HG02852 (cell line): ENCODE measurements around the gene ATP2A1.
A peak's percentile ranks its signal among the peaks of the same experiment; 100 is the strongest.
"Not testable (repeated sequence)": the region's sequence is repeated elsewhere in the genome, so short reads cannot be mapped to it uniquely, and the experiment has no call there.

Experiments
- ATAC-seq: cut with Tn5 transposase; IDR thresholded peaks from one replicate; pipeline ENCODE4 v1.9.1; 2021; ENCODE audit warnings: mild to moderate bottlenecking, moderate library complexity; ENCODE audit not compliant: unreplicated experiment

ATP2A1 gene

DNA sequence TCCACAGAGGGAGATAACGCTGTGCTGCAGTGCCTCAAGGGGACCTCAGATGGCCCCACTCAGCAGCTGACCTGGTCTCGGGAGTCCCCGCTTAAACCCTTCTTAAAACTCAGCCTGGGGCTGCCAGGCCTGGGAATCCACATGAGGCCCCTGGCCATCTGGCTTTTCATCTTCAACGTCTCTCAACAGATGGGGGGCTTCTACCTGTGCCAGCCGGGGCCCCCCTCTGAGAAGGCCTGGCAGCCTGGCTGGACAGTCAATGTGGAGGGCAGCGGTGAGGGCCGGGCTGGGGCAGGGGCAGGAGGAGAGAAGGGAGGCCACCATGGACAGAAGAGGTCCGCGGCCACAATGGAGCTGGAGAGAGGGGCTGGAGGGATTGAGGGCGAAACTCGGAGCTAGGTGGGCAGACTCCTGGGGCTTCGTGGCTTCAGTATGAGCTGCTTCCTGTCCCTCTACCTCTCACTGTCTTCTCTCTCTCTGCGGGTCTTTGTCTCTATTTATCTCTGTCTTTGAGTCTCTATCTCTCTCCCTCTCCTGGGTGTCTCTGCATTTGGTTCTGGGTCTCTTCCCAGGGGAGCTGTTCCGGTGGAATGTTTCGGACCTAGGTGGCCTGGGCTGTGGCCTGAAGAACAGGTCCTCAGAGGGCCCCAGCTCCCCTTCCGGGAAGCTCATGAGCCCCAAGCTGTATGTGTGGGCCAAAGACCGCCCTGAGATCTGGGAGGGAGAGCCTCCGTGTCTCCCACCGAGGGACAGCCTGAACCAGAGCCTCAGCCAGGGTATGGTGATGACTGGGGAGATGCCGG, 54.3 kb downstream of the ATP2A1 start:
- no peak for ATAC-seq

DNA sequence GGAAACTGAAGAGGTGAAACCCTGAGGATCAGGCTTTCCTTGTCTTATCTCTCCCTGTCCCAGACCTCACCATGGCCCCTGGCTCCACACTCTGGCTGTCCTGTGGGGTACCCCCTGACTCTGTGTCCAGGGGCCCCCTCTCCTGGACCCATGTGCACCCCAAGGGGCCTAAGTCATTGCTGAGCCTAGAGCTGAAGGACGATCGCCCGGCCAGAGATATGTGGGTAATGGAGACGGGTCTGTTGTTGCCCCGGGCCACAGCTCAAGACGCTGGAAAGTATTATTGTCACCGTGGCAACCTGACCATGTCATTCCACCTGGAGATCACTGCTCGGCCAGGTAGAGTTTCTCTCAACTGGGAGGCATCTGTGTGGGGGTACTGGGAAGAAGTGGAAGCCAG, 54.9 kb downstream of the ATP2A1 start:
- ATAC-seq = no peak

DNA sequence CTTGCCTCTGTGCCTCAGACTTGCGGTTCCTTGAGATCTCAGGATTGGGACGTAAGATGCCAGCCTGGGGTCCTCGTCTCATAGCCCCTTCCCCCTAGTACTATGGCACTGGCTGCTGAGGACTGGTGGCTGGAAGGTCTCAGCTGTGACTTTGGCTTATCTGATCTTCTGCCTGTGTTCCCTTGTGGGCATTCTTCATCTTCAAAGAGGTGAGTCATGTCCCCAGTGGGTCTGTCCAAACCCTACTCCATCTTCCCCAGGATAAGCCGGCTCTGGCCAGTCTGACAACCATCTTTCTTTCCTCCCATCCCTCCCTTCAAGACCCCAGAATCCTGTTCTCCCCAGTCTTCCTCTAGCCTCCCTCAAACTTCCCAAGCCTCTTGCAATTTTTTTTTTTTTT, 57.1 kb downstream of the ATP2A1 start:
- ATAC-seq = no peak

DNA sequence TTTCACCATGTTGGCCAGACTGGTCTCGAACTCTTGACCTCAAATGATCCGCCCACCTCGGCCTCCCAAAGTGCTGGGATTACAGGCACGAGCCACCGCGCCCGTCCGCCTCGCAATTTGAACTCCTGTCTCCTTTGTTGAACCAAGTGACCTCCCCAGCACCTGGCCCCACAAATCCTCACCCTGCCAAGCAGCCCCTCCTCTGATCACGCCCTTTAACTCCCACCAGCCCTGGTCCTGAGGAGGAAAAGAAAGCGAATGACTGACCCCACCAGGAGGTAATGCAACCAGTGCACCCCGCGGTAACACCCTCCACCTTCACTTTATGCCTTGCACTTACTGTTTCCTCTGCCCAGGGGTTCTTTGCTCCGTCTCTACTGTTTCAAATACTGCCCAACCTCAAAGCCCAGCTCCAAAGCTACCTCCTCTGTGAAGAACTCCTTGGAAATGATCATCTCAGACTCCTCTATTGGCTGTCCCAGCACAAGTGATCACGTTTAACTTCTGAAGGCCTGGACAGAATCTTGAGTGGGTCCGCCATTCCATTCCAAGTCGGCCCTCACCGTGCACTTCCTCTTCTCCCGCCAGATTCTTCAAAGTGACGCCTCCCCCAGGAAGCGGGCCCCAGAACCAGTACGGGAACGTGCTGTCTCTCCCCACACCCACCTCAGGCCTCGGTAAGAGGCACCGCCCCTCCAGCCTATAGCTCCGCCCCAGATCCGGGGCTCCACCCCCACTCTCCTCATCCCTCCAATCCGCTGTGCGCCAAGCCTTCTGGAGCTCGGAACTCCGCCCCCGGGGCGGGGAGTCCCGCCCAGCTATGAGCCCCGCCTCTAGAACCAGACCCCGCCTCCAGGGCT, 57.9 kb downstream of the ATP2A1 start:
- ATAC-seq = peak; percentile 74

DNA sequence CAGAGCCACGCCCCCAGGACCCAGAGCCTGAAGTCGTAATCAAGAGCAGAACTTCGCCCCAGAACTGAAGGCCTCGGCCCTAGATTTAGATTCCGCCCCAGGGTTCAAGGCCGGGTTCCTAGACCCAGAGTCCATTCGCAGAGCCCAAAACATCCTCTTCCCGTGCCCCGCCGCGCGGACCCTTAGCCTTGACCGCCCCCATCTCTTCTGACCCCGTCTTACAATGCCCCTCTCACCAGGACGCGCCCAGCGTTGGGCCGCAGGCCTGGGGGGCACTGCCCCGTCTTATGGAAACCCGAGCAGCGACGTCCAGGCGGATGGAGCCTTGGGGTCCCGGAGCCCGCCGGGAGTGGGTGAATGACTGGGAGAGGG, 58.5 kb downstream of the ATP2A1 start:
- no peak for ATAC-seq

DNA sequence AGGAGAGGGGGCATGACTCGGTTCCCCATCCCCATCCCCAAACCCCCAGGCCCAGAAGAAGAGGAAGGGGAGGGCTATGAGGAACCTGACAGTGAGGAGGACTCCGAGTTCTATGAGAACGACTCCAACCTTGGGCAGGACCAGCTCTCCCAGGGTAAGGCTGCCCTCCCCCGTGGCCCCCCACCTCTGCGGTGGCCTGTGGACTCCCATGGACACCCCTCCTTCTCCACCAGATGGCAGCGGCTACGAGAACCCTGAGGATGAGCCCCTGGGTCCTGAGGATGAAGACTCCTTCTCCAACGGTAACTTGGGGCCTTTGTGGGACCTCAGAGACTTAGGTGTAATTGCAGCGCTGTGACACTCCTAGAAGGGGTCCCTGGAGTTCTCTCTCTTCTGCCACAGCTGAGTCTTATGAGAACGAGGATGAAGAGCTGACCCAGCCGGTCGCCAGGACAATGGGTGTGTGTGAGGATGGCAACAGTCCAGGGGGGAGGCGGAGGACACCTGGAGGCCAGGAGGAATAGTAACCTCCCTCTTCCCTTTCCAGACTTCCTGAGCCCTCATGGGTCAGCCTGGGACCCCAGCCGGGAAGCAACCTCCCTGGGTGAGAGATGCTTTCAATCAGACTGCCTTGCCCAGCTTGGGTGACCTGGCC, 59.1 kb downstream of the ATP2A1 start:
- no peak for ATAC-seq

DNA sequence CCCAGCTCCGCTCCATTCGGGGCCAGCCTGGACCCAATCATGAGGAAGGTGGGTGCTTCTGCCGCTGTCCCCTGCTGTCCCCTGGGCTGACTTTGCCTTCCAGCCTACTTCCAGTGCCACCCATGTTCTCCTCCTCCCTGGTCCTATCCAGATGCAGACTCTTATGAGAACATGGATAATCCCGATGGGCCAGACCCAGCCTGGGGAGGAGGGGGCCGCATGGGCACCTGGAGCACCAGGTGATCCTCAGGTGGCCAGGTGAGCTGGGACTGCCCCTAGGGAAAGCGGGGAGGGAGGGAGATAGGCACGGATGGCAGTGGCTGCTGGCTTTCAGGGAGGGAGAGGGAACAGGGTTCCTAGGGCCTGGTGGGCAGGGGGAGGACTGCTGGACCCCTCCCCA, 60.4 kb downstream of the ATP2A1 start:
- no peak for ATAC-seq

DNA sequence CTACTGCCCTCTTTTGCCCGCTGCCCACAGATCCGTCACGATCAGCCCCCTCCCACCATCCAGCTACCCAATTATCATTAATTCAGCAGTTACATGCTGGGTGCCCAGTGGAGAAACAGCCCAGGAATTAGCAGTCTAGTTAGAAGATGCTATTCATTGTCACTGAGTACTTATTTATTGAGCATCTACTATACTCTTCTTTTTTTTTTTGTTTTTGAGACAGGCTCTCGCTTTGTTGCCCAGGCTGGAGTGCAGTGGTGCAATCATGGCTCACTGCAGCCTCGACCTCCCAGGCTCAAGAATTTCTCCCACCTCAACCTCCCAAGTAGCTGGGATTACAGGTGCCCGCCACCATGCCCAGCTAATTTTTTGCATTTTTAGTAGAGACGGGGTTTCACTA, 61.5 kb downstream of the ATP2A1 start:
- ATAC-seq = not testable (repeated sequence)

DNA sequence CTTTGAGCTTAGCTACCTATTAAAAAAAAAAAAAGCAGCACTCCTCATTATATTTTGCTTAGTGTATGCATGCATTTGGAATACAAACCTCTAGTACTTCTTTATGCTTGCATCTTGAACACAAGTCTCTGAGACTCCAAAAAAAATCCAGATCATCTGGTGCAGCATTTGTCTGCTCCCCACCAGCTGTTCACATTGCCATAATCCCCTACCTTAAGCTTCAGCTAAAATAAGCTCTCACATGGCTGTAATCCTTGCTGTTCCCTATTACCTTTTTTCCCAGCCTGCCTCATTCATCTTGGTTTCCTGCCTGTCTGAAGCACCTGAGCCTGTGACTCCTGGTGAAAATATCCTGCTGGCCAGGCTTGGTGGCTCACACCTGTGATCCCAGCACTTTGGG, 65.0 kb downstream of the ATP2A1 start:
- no peak for ATAC-seq

DNA sequence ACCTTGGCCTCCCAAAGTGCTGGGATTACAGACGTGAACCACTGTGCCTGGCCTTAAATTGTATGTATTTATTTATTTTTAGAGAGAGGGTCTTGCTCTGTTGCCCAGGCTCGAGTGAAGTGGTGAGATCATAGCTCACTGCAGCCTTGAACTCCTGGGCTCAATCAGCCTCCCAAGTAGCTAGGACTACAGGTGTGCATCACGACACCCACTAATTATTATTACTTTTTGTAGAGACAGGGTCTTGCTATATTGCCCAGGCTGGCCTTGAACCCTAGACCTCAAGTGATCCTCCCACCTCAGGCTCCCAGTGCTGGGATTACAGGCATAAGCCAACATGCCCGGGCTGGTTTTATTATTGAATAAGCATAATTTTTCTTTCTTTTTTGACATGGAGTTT, 68.4 kb downstream of the ATP2A1 start:
- ATAC-seq = no peak

DNA sequence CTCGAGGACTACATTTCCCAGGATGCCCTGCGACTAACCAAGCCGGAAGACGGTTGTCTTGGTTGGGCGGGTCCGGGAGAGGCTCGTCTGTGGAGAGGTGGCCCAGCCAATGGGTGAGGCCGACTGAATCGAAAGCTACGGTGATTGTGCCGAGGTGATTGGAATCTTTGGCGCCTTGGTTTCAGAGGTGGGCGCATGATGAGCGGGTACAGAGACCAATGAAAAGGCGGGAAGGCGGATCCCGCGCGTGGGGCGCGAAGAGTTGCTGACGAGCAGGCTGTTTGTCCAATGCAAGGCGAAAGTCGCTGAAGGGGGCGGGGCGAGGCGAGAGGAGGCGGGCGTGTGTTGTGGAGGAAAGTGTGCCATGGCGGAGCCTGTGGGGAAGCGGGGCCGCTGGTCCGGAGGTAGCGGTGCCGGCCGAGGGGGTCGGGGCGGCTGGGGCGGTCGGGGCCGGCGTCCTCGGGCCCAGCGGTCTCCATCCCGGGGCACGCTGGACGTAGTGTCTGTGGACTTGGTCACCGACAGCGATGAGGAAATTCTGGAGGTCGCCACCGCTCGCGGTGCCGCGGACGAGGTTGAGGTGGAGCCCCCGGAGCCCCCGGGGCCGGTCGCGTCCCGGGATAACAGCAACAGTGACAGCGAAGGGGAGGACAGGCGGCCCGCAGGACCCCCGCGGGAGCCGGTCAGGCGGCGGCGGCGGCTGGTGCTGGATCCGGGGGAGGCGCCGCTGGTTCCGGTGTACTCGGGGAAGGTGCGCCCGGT, 72.5 kb downstream of the ATP2A1 start, which contains the start of gene NFATC2IP:
NFATC2IP (plus strand) TSS at position 290 of the 762 bp plus-strand sequence; CDS start at position 365, 75 bp downstream.
- peak; percentile 84 for ATAC-seq

DNA sequence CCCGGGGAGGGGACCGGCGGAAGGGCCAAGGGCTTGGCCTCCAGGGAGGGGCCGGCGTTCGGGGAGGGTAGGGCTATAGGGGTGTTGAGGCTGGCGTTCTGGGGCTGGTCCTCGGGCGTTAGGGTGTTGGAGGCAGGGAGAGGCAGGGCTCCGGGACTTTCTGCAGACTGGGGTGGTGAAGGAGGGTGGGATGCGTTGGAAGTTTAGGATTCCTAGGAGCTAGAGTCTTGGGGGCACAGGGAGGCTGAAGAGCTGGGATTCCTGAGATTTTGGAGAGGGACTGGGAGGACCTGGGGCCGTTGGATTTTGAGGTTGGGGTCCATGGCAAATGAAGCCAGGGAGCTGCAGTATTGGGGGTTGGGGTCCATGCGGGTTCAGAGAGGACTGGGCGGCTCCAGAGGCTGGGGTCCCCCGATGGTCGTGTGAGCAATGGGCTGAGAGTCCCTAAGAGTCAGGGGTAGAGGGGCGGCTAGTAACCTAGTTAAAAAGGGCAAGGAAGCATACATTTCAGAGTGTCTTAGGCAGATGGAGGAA, 73.2 kb downstream of the ATP2A1 start:
- ATAC-seq = no peak
